Measurements from ENCODE around the gene STPG4.

GRCh38 chr2:47046271-47046670 is 108.8 kb downstream of the STPG4 start:
- TF ChIP-seq CTCF (IDR thresholded peaks at IDR 0.05 in 8 of 11, conservative IDR thresholded peaks at IDR 0.05 in 3 of 11) (no peak), POLR2AphosphoS5 (IDR thresholded peaks at IDR 0.05) (no peak), POLR2A (IDR thresholded peaks at IDR 0.05) (no peak)

All from spleen (tissue), 7 donors.